ENCODE data around the gene CACNA1C.

CACNA1C gene

DNA sequence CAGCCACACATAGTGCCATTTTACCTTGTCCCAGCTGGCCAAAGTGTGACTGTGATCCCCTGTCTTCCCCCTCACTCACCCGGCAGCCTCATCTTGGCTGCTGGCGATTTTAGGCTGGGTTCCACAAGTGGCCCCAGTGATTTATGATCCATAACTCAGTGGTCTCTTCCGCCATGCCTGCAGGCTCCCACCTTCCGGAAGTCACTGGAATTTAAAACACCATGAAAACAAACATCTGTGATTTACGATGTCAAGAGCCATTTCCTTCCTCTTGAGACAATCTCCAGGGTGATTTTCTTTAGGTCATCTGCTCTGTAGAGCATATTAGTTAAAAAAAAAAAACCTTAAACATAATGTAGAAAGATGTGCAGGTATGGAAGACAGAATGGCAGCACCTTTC is 282.3 kb downstream of the CACNA1C start:
- no peak overlapping the region for H3K4me3 ChIP-seq (ENCODE audit: low read depth, low read length)
- no peaks in the 10 kb centered on the region for H3K27me3 ChIP-seq (replicated peaks)
- TF ChIP-seq CTCF (IDR thresholded peaks at IDR 0.05; ENCODE audit: low read depth, low read length, missing control alignments) = no peak
- in situ Hi-C loops (cut with HindIII; ENCODE audit: low pct_ligation_motif_present, low sequenced_read_pairs) = no loop called here
- no peaks in the 10 kb centered on the region for H3K36me3 ChIP-seq (replicated peaks)
- no peak overlapping the region for H3K27ac ChIP-seq
- DNase-seq = no peak

- no peaks in the 10 kb centered on the region for H3K27me3 ChIP-seq (replicated peaks)
- no peak for TF ChIP-seq CTCF (IDR thresholded peaks at IDR 0.05; ENCODE audit: low read depth, low read length, missing control alignments)
- no peaks in the 10 kb centered on the region for H3K36me3 ChIP-seq (replicated peaks)
- DNase-seq = no peak
- no peak overlapping the region for H3K27ac ChIP-seq
- in situ Hi-C loops (cut with HindIII; ENCODE audit: low pct_ligation_motif_present, low sequenced_read_pairs) = no loop called here
- H3K4me3 ChIP-seq (ENCODE audit: low read depth, low read length) = no peak overlapping the region
Observed at GRCh38 chr12:2335513-2335912, 282.7 kb downstream of the CACNA1C start.

GRCh38 chr12:2335916-2336315 is 283.1 kb downstream of the CACNA1C start:
- no peak for DNase-seq
- Histone ChIP-seq H3K36me3 (replicated peaks) (no peaks in the 10 kb centered on the region), H3K4me3 (ENCODE audit: low read depth, low read length) (no peak overlapping the region), H3K27me3 (replicated peaks) (no peaks in the 10 kb centered on the region), H3K27ac (no peak overlapping the region)
- in situ Hi-C loops (cut with HindIII; ENCODE audit: low pct_ligation_motif_present, low sequenced_read_pairs) = no loop called here
- TF ChIP-seq CTCF (IDR thresholded peaks at IDR 0.05; ENCODE audit: low read depth, low read length, missing control alignments) = no peak

DNA sequence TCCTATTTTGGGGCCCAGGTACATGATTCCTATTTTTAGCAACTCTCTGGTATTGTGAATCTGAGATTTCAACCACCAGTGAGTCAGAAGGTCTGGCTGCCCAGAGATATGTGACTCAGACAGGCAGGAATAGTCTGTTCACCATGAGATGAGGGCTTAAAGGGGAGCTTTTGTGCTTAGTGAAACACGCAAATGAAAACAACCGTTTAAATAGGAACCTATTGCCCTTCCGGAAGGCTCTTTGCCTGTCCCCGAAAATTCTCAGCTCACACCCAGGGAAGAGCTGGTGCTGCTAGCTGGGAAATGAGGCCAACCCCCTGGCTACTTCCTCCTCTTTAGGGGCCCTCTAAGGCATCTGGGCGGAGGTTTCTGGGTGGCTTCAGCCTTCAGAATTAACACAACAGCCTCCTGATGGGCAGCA is 283.6 kb downstream of the CACNA1C start:
- in situ Hi-C loops (cut with HindIII; ENCODE audit: low pct_ligation_motif_present, low sequenced_read_pairs) = no loop called here
- H3K36me3 ChIP-seq (replicated peaks) = no peaks in the 10 kb centered on the region
- H3K27ac ChIP-seq = peak overlapping the region; percentile 68
- peak; percentile 91 for DNase-seq
- H3K4me3 ChIP-seq (ENCODE audit: low read depth, low read length) = no peak overlapping the region
- no peak for TF ChIP-seq CTCF (IDR thresholded peaks at IDR 0.05; ENCODE audit: low read depth, low read length, missing control alignments)
- H3K27me3 ChIP-seq (replicated peaks) = no peaks in the 10 kb centered on the region

DNA sequence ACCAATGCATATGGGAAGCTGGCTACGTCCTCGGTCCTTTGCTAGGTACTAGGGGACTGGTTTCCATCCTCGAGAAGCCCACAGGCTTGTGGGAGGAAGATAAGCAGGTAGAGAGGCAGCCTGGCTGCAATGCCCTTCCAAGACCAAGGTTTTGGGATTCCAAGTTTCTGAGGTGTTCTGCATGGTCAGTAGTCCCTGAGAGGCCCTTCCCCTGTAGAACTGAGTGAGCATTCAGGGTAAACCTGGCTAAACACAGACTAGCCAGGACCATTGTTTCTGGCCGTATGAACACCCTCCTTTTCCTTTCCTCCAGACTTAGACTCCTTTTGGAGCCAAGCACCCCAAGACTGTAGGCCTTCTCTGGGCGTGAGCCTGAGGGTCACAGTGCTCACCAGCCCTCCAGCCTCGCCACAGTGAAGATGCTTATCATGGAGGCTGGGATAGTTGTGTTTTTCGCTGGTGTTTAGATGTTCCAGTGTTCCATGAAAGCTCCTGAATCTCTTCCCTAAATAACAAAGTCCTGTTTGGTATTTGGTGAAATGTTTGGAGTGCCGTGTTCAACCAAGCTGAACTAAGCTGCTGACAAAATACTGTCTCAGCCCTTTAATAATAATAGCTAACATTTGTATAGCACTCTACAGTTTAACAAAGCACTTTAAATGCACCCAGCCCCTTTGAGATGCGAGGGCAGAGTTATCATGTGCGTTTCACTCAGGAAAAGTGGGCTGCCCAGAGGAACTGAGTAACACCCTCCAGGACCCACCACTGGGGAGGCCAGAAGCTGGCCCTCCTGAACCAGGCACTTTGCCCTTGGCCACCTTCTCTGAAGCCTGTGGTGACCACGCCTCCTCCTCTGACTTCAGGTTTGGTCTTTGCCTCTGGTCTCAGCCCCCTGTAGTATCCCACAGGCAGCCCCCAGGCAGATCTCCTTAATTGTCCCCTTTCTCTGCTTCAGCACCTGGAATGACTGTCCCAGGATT is 284.5 kb downstream of the CACNA1C start:
- in situ Hi-C loops (cut with HindIII; ENCODE audit: low pct_ligation_motif_present, low sequenced_read_pairs) = no loop called here
- TF ChIP-seq CTCF (IDR thresholded peaks at IDR 0.05; ENCODE audit: low read depth, low read length, missing control alignments) = no peak
- Histone ChIP-seq H3K4me3 (ENCODE audit: low read depth, low read length) (no peak overlapping the region), H3K36me3 (replicated peaks) (no peaks in the 10 kb centered on the region), H3K27ac (peak overlapping the region; percentile 68), H3K27me3 (replicated peaks) (no peaks in the 10 kb centered on the region)
- DNase-seq = no peak

Data from brain microvascular endothelial cell (primary cell).